HG03575 (cell line): ENCODE data around the gene COL13A1.

Experiments
- ATAC-seq: cut with Tn5 transposase; IDR thresholded peaks from one replicate; pipeline ENCODE4 v1.9.1; 2021; ENCODE audit not compliant: unreplicated experiment, insufficient number of reproducible peaks, low FRiP score; ENCODE audit errors: extremely low read depth

COL13A1 gene

GRCh38 chr10:69860271-69860670 is 58.6 kb downstream of the COL13A1 start:
- no peak for ATAC-seq

- ATAC-seq, result no peak
These were observed 59.8 kb downstream of the COL13A1 start for GRCh38 chr10:69861251-69862240.

- no peak for ATAC-seq
These were observed 61.3 kb downstream of the COL13A1 start for GRCh38 chr10:69862882-69863530.

GRCh38 chr10:69863580-69863979 is 61.9 kb downstream of the COL13A1 start:
- ATAC-seq, result no peak

GRCh38 chr10:69864321-69864720 is 62.6 kb downstream of the COL13A1 start:
- no peak for ATAC-seq

GRCh38 chr10:69865450-69865849 is 63.7 kb downstream of the COL13A1 start:
- ATAC-seq, result no peak

GRCh38 chr10:69866246-69866687 is 64.6 kb downstream of the COL13A1 start:
- no peak for ATAC-seq

- no peak for ATAC-seq
These were observed 65.2 kb downstream of the COL13A1 start for GRCh38 chr10:69866688-69867461.

- ATAC-seq, result no peak
These were observed 66.2 kb downstream of the COL13A1 start for GRCh38 chr10:69867699-69868558.

- no peak for ATAC-seq
These were observed 67.1 kb downstream of the COL13A1 start for GRCh38 chr10:69868821-69869220.

DNA sequence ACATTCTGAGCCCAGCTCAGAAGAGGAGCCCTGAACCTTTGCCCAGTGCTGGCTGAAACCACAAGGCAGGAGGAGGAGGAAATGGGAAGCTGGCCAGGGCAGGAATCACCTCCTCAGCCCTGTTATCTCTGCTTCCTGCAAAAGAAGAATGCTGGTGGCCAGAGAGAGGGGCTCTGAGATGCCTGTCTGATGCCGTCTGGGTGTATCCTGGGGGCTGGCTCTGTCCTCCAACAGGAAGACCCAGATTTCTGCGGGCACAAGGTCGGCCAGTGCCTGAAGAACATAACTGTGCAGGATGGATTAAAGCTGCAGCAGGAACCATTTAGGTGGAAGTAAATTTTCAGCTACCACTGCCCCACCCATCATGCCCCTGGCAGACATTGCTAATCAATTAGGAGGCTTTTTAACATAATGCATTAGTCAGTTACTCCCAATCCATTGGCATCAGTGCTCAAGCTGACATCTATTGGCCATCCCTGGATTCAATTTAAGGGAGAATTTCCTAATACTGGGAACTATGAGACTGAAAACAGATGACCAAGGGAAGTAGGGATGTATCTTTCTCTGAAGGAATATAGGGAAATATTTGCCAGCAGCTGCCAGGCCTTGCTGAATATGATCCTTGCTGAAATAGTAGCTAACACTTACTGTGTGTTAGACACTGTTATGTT is 67.7 kb downstream of the COL13A1 start:
- ATAC-seq, result no peak

DNA sequence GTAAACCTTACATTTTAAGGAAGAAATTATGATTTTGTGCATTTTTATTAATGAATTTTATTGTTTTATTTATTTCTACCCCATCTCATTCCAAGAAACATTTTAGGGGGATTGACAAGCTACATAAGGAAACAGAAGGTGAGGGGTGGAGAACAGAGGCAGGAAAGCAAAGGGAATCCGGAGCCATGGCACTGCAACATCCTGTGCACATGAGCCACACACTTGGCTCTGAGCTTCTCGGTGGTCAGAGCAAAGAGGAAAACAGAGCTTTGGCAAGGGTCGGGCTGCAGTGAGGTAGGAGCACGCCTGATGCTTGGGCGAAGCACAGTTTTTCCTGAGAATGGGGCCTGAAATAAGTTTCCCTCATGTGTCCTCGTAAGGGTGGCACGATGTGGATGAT is 68.9 kb downstream of the COL13A1 start:
- ATAC-seq, result no peak

DNA sequence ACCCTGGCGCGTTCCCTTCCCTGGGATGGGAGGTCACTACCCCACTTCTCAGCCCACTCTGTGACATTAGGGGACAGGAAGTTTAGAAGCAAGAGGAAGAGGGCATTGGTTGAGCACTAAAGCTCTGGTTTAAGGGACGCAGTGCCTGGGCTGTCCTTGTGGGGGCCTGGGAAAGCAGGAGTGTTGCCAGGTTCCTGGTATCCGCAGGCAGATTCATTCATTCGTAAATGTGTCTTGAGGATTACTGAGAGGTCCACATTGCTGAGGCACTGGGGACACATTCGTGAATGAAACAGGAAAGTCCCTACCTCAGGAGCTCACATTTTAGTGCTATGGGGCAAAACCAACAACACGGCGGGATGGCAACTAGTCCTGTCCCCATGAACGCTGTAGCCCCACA is 69.4 kb downstream of the COL13A1 start:
- no peak for ATAC-seq

GRCh38 chr10:69872323-69872722 is 70.6 kb downstream of the COL13A1 start:
- no peak for ATAC-seq

- ATAC-seq, result no peak
These were observed 71.5 kb downstream of the COL13A1 start for GRCh38 chr10:69873135-69873639.

DNA sequence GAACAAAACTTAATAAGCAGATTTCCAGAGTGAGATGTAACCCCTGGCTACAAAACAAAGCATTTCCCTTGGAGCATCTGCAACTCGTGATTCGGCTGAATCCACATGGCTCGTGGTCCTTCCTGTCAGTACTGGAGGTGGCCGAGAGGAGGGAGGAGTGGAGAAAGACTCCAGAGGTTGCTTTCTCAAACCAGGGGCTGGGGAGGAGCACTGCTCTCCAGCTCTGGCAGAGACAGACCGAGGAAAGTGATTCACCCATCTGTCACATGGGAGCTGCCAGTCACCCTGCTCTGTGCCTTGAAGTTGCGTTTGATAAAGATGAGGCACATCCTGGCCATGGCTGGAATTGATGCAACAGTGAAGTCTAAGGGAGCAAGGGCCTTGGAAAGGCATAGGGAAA is 72.7 kb downstream of the COL13A1 start:
- ATAC-seq, result no peak

GRCh38 chr10:69875856-69876255 is 74.2 kb downstream of the COL13A1 start:
- no peak for ATAC-seq

DNA sequence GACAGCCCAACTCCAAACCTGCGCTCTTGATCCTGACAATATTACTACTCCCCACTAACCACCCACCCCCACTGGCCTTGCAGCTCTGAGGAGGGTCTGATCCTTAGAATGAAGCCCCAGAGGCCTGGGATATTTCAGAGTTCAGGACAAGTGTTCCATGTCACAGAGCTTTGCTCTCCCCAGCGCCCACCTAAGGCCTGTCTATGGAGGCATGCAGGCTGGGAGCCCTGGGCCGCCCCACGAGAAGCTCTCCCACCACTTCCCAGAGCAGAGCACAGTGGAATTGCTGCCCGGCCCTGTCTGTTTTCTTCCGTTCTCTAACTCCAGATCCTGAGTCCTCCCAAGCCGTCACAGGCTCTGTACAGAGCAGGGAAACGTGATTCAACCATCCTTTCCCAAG is 74.6 kb downstream of the COL13A1 start:
- no peak for ATAC-seq
